HUES48 (cell line): ENCODE measurements around the gene TNFRSF9.

Source experiments
- H3K27ac ChIP-seq: one replicate; pipeline ENCODE4 v1.7.0; 2013; ENCODE audit warnings: low read depth, low read length, inconsistent platforms
- H3K27me3 ChIP-seq: 2 replicates; pipeline ENCODE4 v1.6.1; 2013; ENCODE audit warnings: mild to moderate bottlenecking, low read length; ENCODE audit not compliant: control insufficient read depth, insufficient read depth
- H3K36me3 ChIP-seq: 2 replicates; pipeline ENCODE4 v1.6.1; 2013; ENCODE audit warnings: low read length; ENCODE audit not compliant: control insufficient read depth, insufficient read depth
- H3K4me1 ChIP-seq: 2 replicates; pipeline ENCODE4 v1.6.1; 2013; ENCODE audit warnings: mild to moderate bottlenecking, low read length; ENCODE audit not compliant: control insufficient read depth, insufficient read depth
- H3K4me3 ChIP-seq: 2 replicates; pipeline ENCODE4 v1.5.1; 2013; ENCODE audit warnings: mild to moderate bottlenecking, low read depth, low read length
- H3K9ac ChIP-seq: 2 replicates; pipeline ENCODE4 v1.6.1; 2013; ENCODE audit warnings: mild to moderate bottlenecking, low read depth, low read length, moderate library complexity
- H3K9me3 ChIP-seq: 2 replicates; pipeline ENCODE4 v1.6.1; 2013; ENCODE audit warnings: low read length; ENCODE audit not compliant: control insufficient read depth, insufficient read depth

The TNFRSF9 gene

DNA sequence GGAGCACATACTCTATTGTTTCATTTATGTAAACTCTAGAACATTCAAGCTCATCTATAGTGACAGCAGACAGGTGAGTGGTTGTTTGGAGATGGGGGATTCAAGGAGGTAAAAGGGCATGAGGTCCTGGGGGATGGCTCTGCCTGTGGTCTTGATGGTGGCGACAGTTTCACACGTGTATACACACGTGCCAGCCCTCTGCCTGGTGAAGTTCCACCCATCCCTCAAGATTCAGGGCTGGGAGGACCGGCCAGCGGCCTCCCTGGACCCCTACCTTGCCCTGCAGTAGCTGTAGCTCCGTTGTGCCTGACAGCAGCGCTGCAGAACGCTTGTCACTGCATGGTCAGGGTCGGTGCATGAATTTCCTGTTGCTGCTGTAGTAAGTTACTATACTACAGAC lies 48.8 kb downstream of the TNFRSF9 start:
- no peaks in the 10 kb centered on the region for H3K9me3 ChIP-seq
- H3K4me3 ChIP-seq, result no peak overlapping the region
- H3K36me3 ChIP-seq, result no peaks in the 10 kb centered on the region
- no peaks in the 10 kb centered on the region for H3K27me3 ChIP-seq
- H3K4me1 ChIP-seq, result no peaks in the 10 kb centered on the region
- no peak overlapping the region for H3K9ac ChIP-seq
- no peak overlapping the region for H3K27ac ChIP-seq

DNA sequence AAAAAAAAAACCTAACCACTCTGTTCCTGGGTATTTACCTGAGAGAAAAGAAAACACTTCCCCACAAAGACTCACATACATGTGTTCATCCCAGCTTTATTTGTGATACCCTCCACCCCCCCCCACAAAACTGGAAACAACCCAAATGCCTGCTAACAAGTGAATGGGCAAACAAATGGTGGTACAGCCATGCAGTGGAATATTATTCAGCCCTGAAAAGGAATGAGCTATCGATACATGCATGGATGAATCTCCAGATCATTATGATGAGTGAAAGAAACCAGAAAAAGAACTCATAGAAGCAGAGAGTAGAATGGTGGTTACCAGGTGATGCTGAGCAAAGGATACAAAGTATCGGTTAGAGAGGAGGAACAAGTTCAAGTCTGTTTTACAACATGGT lies 49.8 kb downstream of the TNFRSF9 start:
- no peaks in the 10 kb centered on the region for H3K27me3 ChIP-seq
- H3K4me1 ChIP-seq, result no peaks in the 10 kb centered on the region
- H3K27ac ChIP-seq, result no peak overlapping the region
- no peak overlapping the region for H3K4me3 ChIP-seq
- H3K9me3 ChIP-seq, result no peaks in the 10 kb centered on the region
- H3K36me3 ChIP-seq, result no peaks in the 10 kb centered on the region
- H3K9ac ChIP-seq, result no peak overlapping the region

- H3K36me3 ChIP-seq, result no peaks in the 10 kb centered on the region
- no peaks in the 10 kb centered on the region for H3K27me3 ChIP-seq
- no peaks in the 10 kb centered on the region for H3K9me3 ChIP-seq
- no peak overlapping the region for H3K9ac ChIP-seq
- no peaks in the 10 kb centered on the region for H3K4me1 ChIP-seq
- H3K27ac ChIP-seq, result no peak overlapping the region
- H3K4me3 ChIP-seq, result no peak overlapping the region
These were observed 52.2 kb downstream of the TNFRSF9 start for GRCh38 chr1:7888248-7889081.

DNA sequence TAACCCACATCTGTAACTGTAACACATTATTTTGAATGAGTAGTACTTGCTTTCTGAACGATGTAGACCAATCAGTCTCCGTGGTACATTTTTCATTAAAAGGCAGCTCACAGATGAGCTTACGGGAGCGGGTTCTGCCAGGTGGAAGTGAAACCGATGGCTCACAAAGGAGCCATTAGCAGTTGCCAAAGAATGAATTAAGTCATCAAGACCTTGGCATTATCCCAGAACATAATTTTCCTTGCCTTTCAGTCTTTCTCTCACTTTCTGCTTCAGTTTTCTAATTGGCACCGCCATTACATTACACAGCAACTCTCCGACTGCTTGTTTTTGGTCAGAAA lies 54.3 kb downstream of the TNFRSF9 start:
- Histone ChIP-seq H3K4me3 (no peak overlapping the region), H3K27me3 (no peaks in the 10 kb centered on the region), H3K36me3 (no peaks in the 10 kb centered on the region), H3K9ac (no peak overlapping the region), H3K27ac (no peak overlapping the region), H3K4me1 (no peaks in the 10 kb centered on the region), H3K9me3 (no peaks in the 10 kb centered on the region)

DNA sequence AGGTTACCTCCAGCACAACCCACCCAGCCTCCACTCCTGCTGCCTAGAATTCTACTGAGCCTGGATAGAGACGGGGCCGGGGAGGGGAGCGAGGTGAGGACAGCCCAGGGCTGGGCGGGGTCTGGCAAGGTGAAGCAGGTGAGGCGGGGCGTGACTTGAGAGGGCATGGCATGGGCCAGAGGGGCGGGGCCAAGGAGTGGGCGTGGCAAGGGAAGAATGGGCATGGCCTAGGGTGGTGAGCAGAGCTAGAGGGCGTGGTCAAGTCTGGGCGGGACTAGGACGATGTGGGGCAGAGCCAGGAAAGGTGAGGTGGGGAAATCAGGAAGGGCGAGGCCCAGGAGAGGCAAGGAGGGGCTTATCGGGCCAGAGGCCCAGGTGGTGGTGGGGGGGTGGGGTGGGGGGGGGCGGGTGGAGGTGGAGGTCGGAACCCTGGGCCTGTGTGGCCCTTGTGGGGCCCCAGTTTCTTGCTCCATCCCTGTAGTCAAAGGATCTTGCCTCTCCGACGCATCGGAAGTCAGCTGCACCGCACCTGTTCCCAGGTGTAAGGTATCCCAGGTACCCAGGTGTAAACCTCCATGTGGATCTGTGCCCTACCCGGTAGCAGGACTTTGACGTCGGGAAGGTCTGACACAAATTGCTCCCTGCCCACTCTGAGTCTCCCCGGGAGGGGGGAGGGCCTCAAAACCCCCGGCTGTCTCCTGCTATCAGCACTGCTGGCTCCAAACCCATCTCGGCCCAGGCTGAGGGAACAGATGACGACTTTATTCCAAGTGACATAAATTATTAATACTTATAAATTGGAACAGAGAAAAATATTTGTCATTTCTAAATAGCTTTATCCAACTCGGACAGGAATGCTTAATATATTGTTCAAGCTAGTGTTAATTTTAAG lies 54.9 kb downstream of the TNFRSF9 start:
- H3K36me3 ChIP-seq, result no peaks in the 10 kb centered on the region
- no peak overlapping the region for H3K9ac ChIP-seq
- no peaks in the 10 kb centered on the region for H3K4me1 ChIP-seq
- H3K27me3 ChIP-seq, result no peaks in the 10 kb centered on the region
- no peaks in the 10 kb centered on the region for H3K9me3 ChIP-seq
- H3K27ac ChIP-seq, result no peak overlapping the region
- H3K4me3 ChIP-seq, result peak overlapping the region; percentile 14; the same call in 1 of the 2 replicates

GRCh38 chr1:7884757-7885156 lies 55.9 kb downstream of the TNFRSF9 start:
- Histone ChIP-seq H3K4me3 (no peak overlapping the region), H3K9ac (no peak overlapping the region), H3K27me3 (no peaks in the 10 kb centered on the region), H3K9me3 (no peaks in the 10 kb centered on the region), H3K27ac (no peak overlapping the region), H3K36me3 (no peaks in the 10 kb centered on the region), H3K4me1 (no peaks in the 10 kb centered on the region)

GRCh38 chr1:7879228-7879627 lies 61.4 kb downstream of the TNFRSF9 start:
- Histone ChIP-seq H3K4me1 (no peaks in the 10 kb centered on the region), H3K4me3 (no peak overlapping the region), H3K27me3 (no peaks in the 10 kb centered on the region), H3K27ac (no peak overlapping the region), H3K9ac (no peak overlapping the region), H3K36me3 (no peaks in the 10 kb centered on the region), H3K9me3 (no peaks in the 10 kb centered on the region)

GRCh38 chr1:7878027-7878426 lies 62.6 kb downstream of the TNFRSF9 start:
- Histone ChIP-seq H3K4me1 (no peaks in the 10 kb centered on the region), H3K36me3 (no peaks in the 10 kb centered on the region), H3K9ac (no peak overlapping the region), H3K27ac (no peak overlapping the region), H3K27me3 (no peaks in the 10 kb centered on the region), H3K9me3 (no peaks in the 10 kb centered on the region), H3K4me3 (no peak overlapping the region)

- H3K9me3 ChIP-seq, result no peaks in the 10 kb centered on the region
- H3K27ac ChIP-seq, result no peak overlapping the region
- no peaks in the 10 kb centered on the region for H3K27me3 ChIP-seq
- H3K4me3 ChIP-seq, result no peak overlapping the region
- H3K4me1 ChIP-seq, result no peaks in the 10 kb centered on the region
- H3K9ac ChIP-seq, result no peak overlapping the region
- no peaks in the 10 kb centered on the region for H3K36me3 ChIP-seq
These were observed 66.5 kb downstream of the TNFRSF9 start for GRCh38 chr1:7873801-7874795.

DNA sequence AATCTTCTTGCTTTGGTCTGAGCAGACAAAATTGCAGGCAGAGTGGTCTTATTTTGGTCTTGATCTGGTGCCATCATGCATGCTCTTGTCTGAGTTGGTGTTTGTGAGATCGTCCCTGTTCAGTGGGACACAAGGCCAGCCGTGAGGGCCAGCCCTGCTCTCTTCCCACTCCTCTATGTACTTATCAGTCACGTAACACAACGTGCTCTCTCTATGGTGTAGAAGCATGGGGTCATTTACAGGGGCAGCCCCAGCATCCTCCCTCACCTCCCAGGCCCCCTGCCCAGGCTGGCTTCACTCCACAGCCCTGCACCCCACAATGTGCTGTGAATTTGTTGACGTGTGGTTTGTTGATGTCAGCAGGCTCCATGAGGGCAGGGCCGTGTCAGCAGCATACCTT lies 69.5 kb downstream of the TNFRSF9 start:
- Histone ChIP-seq H3K27ac (no peak overlapping the region), H3K36me3 (no peaks in the 10 kb centered on the region), H3K4me1 (no peaks in the 10 kb centered on the region), H3K4me3 (no peak overlapping the region), H3K9ac (no peak overlapping the region), H3K27me3 (no peaks in the 10 kb centered on the region), H3K9me3 (no peaks in the 10 kb centered on the region)
